Breast epithelium (tissue), 4 donors: ENCODE measurements around the gene KRT34. TPM values are rescaled to one million over a fixed set of nuclear protein-coding genes. Genes with fewer than 3 reads are reported as not detected.

Experiments
- DNase-seq, 2 donors: peaks; one replicate each; pipeline ENCODE4 v3.0.0-alpha.2; 2019; ENCODE audit warnings: low spot score in 2 of 2
- H3K27ac ChIP-seq, 2 donors: fragments of 200-600 bp; sonication (generic) in 1 of 2; one replicate each; pipeline ENCODE4 v1.5.1; 2016 to 2019; ENCODE audit warnings: mild to moderate bottlenecking in 1 of 2
- H3K27me3 ChIP-seq, 2 donors: fragments of 200-600 bp; sonication (generic) in 1 of 2; one replicate each; pipeline versions ENCODE4 v1.5.1 to v1.6.0; 2017 to 2019; ENCODE audit warnings: control low read depth in 1 of 2, mild to moderate bottlenecking in 1 of 2
- H3K36me3 ChIP-seq: fragments of 200-600 bp; one replicate; pipeline ENCODE4 v1.5.1; 2019
- H3K4me1 ChIP-seq, 2 donors: fragments of 200-600 bp; sonication (generic); one replicate each; pipeline ENCODE4 v1.5.1; 2016 to 2019; ENCODE audit warnings: control low read depth in 1 of 2
- H3K4me3 ChIP-seq, 3 donors: fragments of 200-600 bp; sonication (generic); 1 replicate in 2 of 3; 2 replicates in 1 of 3; pipeline ENCODE4 v1.5.1; 2016 to 2019; ENCODE audit warnings: mild to moderate bottlenecking in 3 of 3, moderate library complexity in 2 of 3
- H3K9me3 ChIP-seq, 2 donors: fragments of 200-600 bp; sonication (generic) in 1 of 2; one replicate each; pipeline ENCODE4 v1.5.1; 2016 to 2019; ENCODE audit warnings: control low read depth in 1 of 2
- POLR2A ChIP-seq: fragments of 450-650 bp; IDR thresholded peaks from one replicate; pipeline ENCODE4 v1.6.1; 2016; ENCODE audit warnings: antibody characterized with exemption, mild to moderate bottlenecking, moderate library complexity
- POLR2AphosphoS5 ChIP-seq, 3 donors: sonication (generic); formaldehyde crosslinking; IDR thresholded peaks; one replicate each; pipeline ENCODE4 v1.6.1; 2017; ENCODE audit warnings: antibody characterized with exemption in 3 of 3
- intact Hi-C: fragments of 100-400 bp; cut with DNase I; formaldehyde crosslinking; loops from one replicate; pipeline ENCODE4 v1.15.1; 2023; ENCODE audit warnings: low total_unique reads
- total RNA-seq, 3 donors: library from RNA; depleted of rRNA; stranded (reverse); fragments of >200 nt; gene quantifications; one replicate each; pipeline ENCODE4 v1.1.0, GENCODE V29; 2016
- TF ChIP-seq, protein P1 (sequence below), 3 donors: fragments of 450-650 bp; IDR thresholded peaks; one replicate each; pipeline ENCODE4 v1.5.1; 2016 to 2017; ENCODE audit warnings: antibody characterized with exemption in 3 of 3, mild to moderate bottlenecking in 3 of 3, moderate library complexity in 3 of 3

The KRT34 gene
- total RNA-seq, 3 donors from 2014 or later, result not detected

DNA sequence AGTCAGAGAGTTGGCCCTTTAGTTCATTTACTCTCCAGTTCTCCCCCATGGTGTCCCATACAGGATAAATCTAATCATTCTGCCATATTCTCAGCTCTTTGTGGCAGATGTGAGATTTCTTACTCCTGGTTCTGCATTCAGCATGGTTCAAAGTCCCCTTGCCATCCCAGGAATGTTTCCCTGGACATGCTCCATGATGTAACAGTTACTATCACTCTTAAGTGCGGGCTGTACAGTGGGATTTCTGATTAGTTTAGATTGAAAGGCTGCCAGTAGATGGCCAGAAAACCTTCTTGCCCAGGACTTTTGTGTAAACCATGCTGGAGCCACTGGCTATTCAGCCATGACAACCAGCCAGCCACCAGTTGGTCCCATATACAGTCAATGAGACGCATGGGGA lies 31.9 kb upstream of the KRT34 start:
- TF ChIP-seq POLR2AphosphoS5 (IDR thresholded peaks at IDR 0.05) (no peak), POLR2A (no peak)
- TF ChIP-seq, protein P1, sequence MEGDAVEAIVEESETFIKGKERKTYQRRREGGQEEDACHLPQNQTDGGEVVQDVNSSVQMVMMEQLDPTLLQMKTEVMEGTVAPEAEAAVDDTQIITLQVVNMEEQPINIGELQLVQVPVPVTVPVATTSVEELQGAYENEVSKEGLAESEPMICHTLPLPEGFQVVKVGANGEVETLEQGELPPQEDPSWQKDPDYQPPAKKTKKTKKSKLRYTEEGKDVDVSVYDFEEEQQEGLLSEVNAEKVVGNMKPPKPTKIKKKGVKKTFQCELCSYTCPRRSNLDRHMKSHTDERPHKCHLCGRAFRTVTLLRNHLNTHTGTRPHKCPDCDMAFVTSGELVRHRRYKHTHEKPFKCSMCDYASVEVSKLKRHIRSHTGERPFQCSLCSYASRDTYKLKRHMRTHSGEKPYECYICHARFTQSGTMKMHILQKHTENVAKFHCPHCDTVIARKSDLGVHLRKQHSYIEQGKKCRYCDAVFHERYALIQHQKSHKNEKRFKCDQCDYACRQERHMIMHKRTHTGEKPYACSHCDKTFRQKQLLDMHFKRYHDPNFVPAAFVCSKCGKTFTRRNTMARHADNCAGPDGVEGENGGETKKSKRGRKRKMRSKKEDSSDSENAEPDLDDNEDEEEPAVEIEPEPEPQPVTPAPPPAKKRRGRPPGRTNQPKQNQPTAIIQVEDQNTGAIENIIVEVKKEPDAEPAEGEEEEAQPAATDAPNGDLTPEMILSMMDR (IDR thresholded peaks at IDR 0.05), result no peak
- Histone ChIP-seq H3K4me3 (no peak overlapping the region), H3K9me3 (no peaks in the 10 kb centered on the region), H3K36me3 (no peaks in the 10 kb centered on the region), H3K4me1 (peaks cover 0 to 4% of the 10 kb centered on the region in 2 donors), H3K27me3 (no peaks in the 10 kb centered on the region), H3K27ac (no peak overlapping the region)
- no peak for DNase-seq
- intact Hi-C loops, result no loop called here

DNA sequence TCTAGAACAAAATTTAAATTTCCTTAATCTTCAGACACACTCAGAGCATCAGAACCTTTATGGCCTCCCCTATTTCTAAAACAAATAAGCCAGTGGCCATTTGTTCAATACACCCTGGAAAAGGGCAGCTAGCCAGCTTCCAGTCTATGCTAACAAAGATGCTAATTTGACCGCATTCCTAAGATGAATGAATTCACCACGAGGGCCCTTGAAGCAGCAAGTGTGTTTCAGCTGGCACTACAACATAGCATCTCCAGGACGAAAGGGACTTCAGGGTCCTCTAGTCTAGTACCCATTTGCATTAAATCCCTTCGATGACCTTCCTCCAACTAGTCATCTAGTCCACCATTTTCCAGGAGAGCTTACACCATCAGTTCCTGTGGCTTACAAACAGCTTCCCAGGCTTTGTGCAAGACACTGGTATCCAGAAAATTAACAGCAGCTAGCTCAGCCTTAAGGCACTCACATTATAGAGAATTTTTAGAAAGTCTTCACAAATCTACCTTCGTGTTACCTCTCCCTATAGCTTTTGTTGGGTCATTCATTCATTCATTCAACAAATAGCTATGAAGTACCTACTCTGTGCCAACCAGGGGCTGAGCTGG lies 31.3 kb upstream of the KRT34 start:
- peak in 1 of 2 donors; percentile 64 for DNase-seq
- no peaks in the 10 kb centered on the region for H3K36me3 ChIP-seq

DNA sequence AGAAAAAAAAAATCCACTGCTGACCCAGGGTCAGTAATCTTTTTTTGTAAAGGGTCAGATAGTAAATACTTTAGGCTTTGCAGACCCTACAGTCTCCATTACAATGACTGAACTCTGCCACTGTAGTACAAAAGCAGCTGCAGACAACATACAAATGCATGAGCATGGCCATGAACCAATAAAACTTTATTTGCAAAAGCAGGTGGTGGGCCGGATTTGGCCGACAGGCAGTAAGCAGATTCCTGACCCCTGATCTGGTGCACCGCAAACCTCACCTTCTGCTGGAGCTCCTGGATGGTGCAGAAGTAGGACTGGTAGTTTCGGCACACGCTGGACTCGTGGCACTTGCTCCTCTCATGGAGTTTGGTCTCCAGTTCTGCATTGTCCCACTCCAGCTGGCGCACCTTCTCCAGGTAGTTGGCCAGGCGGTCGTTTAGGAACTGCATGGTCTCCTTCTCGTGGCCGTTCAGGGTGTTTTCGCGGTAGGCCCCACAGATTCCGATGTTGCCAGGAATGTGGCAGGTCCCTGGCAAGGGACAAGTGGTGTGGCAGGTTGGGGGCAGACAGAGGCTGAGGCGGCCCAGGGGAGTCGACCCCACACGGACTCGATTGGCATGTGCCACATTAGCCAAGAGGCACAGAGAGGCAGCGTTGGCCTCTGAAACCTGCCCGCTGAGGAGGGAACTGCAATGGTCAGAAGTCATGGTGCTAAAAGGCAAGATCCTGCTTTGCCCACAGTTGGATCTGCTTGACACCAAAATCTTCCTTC lies 29.1 kb upstream of the KRT34 start:
- Histone ChIP-seq H3K4me1 (no peaks in the 10 kb centered on the region), H3K4me3 (no peak overlapping the region), H3K27ac (no peak overlapping the region), H3K36me3 (no peaks in the 10 kb centered on the region), H3K27me3 (no peaks in the 10 kb centered on the region), H3K9me3 (no peaks in the 10 kb centered on the region)
- intact Hi-C loops, result no loop called here
- DNase-seq, result no peak
- TF ChIP-seq POLR2A, result no peak
- TF ChIP-seq POLR2AphosphoS5 (IDR thresholded peaks at IDR 0.05), result no peak
- TF ChIP-seq, protein P1 (IDR thresholded peaks at IDR 0.05), result no peak

More for the DNA sequence above, 31.3 kb upstream of the KRT34 start:
- no peak for TF ChIP-seq POLR2A
- no peak for TF ChIP-seq POLR2AphosphoS5 (IDR thresholded peaks at IDR 0.05)
- TF ChIP-seq, protein P1 (IDR thresholded peaks at IDR 0.05), result no peak
- Histone ChIP-seq H3K4me3 (no peak overlapping the region), H3K9me3 (no peaks in the 10 kb centered on the region), H3K27me3 (no peaks in the 10 kb centered on the region), H3K27ac (no peak overlapping the region), H3K4me1 (peaks cover 0 to 4% of the 10 kb centered on the region in 2 donors)
- intact Hi-C loops, result no loop called here

DNA sequence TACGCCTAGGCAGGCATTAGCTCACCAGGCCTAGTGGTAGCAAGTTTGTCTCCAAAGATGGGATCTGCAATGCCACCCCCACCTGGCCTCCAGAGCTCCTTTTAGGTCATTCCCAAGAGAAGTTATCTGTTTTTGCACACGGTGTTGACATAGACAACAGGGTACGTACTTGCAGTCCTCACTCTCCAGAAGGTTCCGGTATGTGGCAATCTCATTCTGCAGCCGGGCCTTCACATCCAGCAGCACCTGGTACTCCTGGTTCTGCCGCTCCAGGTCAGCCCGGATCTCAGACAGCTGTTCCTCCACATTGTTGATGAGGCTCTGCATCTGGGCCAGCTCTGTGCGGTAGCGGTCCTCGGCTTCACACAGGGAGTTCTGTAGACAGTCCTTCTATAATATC lies 25.1 kb upstream of the KRT34 start:
- H3K4me1 ChIP-seq, result peaks cover 0 to 9% of the 10 kb centered on the region in 2 donors
- H3K4me3 ChIP-seq, result no peak overlapping the region
- peak overlapping the region in 1 of 2 donors; percentile 10 for H3K27ac ChIP-seq
- H3K9me3 ChIP-seq, result no peaks in the 10 kb centered on the region
- intact Hi-C loops, result no loop called here
- no peak for DNase-seq
- TF ChIP-seq POLR2AphosphoS5 (IDR thresholded peaks at IDR 0.05) (no peak), POLR2A (no peak)
- TF ChIP-seq, protein P1 (IDR thresholded peaks at IDR 0.05), result no peak
- no peaks in the 10 kb centered on the region for H3K27me3 ChIP-seq
- no peaks in the 10 kb centered on the region for H3K36me3 ChIP-seq

DNA sequence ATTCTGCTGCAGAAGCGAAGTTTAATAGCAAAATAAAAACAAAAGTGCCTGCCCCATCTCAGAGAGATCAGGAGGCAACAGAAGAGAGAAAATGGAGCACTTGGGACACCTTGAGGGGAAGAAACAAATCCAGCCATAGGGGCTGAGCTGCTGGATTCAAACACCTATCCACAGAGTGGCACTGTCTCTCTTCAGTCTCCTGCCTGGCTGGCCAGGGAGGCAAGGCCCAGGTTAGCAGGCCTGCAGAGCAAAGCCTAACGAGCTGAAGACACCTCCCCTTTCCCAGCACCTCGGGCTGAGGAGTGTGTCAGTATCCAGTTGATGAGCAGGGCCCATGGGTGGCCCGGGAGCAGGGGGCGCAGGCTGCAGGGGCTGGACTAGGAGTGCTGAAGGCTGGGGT lies 24.1 kb upstream of the KRT34 start:
- Histone ChIP-seq H3K4me1 (peaks cover 0 to 14% of the 10 kb centered on the region in 2 donors), H3K27ac (peak overlapping the region in 1 of 2 donors; percentile 91), H3K27me3 (no peaks in the 10 kb centered on the region), H3K36me3 (no peaks in the 10 kb centered on the region), H3K9me3 (no peaks in the 10 kb centered on the region), H3K4me3 (no peak overlapping the region)
- intact Hi-C loops, result no loop called here
- TF ChIP-seq, protein P1 (IDR thresholded peaks at IDR 0.05), result no peak
- TF ChIP-seq POLR2AphosphoS5 (IDR thresholded peaks at IDR 0.05) (no peak), POLR2A (no peak)
- DNase-seq, result no peak
